BLaER1 treated with 17β-estradiol and CSF1 and Interleukin-3, amounts not matched to agents 10 nM and 100 nM (cell line): ENCODE measurements around the gene APOA4.

Source experiments
- H3K27ac ChIP-seq, 11 experiments: shearing (Covaris generic); formaldehyde crosslinking; 2 replicates each; pipeline ENCODE4 v1.8.1; 2022
- H3K27me3 ChIP-seq, 11 experiments: shearing (Covaris generic); formaldehyde crosslinking; 2 replicates each; pipeline ENCODE4 v1.8.1; 2022
- H3K36me3 ChIP-seq, 11 experiments: shearing (Covaris generic); formaldehyde crosslinking; 2 replicates each; pipeline ENCODE4 v1.8.1; 2022
- H3K4me1 ChIP-seq, 10 experiments: shearing (Covaris generic); formaldehyde crosslinking; 2 replicates each; pipeline ENCODE4 v1.8.1; 2022
- H3K4me2 ChIP-seq, 11 experiments: shearing (Covaris generic); formaldehyde crosslinking; 2 replicates each; pipeline ENCODE4 v1.8.1; 2022
- H3K4me3 ChIP-seq, 10 experiments: shearing (Covaris generic); formaldehyde crosslinking; 2 replicates each; pipeline ENCODE4 v1.8.1; 2022
- H3K9ac ChIP-seq, 11 experiments: shearing (Covaris generic); formaldehyde crosslinking; 2 replicates each; pipeline ENCODE4 v1.8.1; 2022
- H3K9me3 ChIP-seq, 11 experiments: shearing (Covaris generic); formaldehyde crosslinking; replicated peaks in 1 of 11; 2 replicates each; pipeline ENCODE4 v1.8.1; 2022
- H4K20me1 ChIP-seq, 11 experiments: shearing (Covaris generic); formaldehyde crosslinking; 2 replicates each; pipeline ENCODE4 v1.8.1; 2022
- Cebpa-rat ChIP-seq, 11 experiments: shearing (Covaris generic); IDR thresholded peaks; 2 replicates each; pipeline ENCODE4 v1.8.1; 2022

Gene APOA4

DNA sequence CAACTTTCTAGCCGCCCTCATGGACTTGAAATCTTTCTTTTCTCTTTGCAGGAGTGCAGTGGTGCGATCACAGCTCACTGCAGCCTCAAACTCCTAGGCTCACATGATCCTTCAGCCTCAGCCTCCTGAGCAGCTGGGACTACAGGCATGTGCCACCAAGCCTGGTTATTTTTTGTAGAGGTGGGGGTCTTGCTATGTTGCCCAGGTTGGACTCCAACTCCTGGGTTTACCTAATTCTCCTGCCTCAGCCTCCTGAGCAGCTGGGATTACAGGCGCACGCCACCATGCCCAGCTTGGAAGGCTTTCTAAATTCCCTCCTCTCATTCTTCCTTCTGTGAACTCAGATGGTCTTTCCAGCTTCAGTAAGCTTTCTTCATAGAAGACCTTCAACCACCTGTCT lies 19.0 kb upstream of the APOA4 start:
- Histone ChIP-seq H4K20me1 (no peaks in the 10 kb centered on the region), H3K4me1 (peaks cover 0 to 12% (median 4%) of the 10 kb centered on the region in 10 experiments; a peak in 6 of 20 replicates), H3K4me2 (no peak overlapping the region), H3K9ac (no peak overlapping the region), H3K36me3 (peaks cover 34 to 47% (median 42%) of the 10 kb centered on the region in 11 experiments), H3K4me3 (no peak overlapping the region), H3K27me3 (no peaks in the 10 kb centered on the region), H3K9me3 (no peaks in the 10 kb centered on the region), H3K27ac (no peak overlapping the region)
- no peak for TF ChIP-seq Cebpa-rat (IDR thresholded peaks at IDR 0.05)

DNA sequence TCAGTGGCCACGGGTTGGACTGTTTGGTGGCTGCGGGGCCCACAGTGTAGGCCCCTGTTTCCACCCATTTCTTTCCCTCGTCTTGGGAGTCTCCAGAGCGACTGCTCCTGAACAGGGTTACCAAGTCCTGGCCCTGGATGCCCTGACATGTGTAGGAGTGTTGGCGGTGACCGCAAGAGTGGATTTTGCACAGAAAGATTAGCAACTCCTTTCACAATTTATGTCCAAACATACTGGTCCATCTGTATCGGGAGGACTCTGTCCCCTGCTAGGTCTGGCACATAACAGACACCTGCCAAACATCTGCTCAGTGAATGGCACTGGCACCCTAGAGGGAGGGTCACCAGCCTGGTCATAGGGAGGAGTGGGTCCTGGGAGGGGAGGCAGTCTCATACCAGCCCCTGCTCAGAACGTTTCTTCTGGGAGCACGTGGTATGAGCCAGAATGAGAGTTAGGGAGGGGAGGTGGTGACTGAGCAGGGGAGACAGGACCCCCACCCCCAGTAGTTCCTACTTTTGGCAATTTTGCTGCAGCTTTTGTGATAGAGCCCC lies 17.7 kb upstream of the APOA4 start:
- no peaks in the 10 kb centered on the region for H3K27me3 ChIP-seq
- H3K4me1 ChIP-seq: peaks cover 5 to 20% (median 9%) of the 10 kb centered on the region in 10 experiments; a peak in 18 of 20 replicates
- peaks cover 21 to 34% (median 29%) of the 10 kb centered on the region in 11 experiments for H3K36me3 ChIP-seq
- H3K27ac ChIP-seq: peak overlapping the region in 2 of 11 experiments; percentile 20 to 25; a peak in 2 of 22 replicates
- no peak overlapping the region for H3K9ac ChIP-seq
- 0 out of 22 replicates have a peak overlapping the region, but pooled peaks of 1 of the 11 experiments have one; percentile 7 for H3K4me2 ChIP-seq
- TF ChIP-seq Cebpa-rat (IDR thresholded peaks at IDR 0.05): no peak
- no peaks in the 10 kb centered on the region for H3K9me3 ChIP-seq
- H4K20me1 ChIP-seq: no peaks in the 10 kb centered on the region
- H3K4me3 ChIP-seq: no peak overlapping the region

DNA sequence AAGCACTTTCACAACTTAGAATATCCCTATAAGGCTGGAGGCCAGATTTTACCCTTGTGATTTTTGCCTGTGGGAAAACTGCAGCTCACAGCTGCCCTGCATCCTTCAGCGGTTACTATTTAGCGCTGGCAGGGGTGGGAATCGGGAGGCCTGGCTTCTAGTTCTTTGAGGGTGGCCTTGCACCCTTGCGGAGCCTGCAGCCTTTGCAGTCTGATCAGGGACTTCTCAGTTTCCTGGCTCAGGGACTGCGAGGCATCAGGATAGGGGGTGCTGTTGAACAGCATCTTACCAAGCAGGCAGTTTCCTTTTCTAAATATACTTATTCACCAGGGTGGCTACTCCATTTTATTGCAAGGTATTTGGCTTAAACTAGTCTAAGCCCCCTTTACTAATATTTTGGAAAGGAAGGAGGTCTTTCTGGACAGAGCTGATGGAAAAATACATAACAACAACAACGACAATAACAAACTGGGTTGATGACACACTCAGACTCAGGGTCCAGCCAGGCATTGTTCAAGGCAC lies 17.2 kb upstream of the APOA4 start:
- Histone ChIP-seq H3K36me3 (peaks cover 16 to 29% (median 24%) of the 10 kb centered on the region in 11 experiments), H3K4me1 (peaks cover 9 to 23% (median 13%) of the 10 kb centered on the region in 10 experiments), H4K20me1 (no peaks in the 10 kb centered on the region), H3K4me2 (no peak overlapping the region), H3K27ac (peak overlapping the region in 2 of 11 experiments; percentile 20 to 25; a peak in 1 of 22 replicates), H3K9me3 (no peaks in the 10 kb centered on the region), H3K27me3 (no peaks in the 10 kb centered on the region), H3K4me3 (no peak overlapping the region), H3K9ac (no peak overlapping the region)
- no peak for TF ChIP-seq Cebpa-rat (IDR thresholded peaks at IDR 0.05)

DNA sequence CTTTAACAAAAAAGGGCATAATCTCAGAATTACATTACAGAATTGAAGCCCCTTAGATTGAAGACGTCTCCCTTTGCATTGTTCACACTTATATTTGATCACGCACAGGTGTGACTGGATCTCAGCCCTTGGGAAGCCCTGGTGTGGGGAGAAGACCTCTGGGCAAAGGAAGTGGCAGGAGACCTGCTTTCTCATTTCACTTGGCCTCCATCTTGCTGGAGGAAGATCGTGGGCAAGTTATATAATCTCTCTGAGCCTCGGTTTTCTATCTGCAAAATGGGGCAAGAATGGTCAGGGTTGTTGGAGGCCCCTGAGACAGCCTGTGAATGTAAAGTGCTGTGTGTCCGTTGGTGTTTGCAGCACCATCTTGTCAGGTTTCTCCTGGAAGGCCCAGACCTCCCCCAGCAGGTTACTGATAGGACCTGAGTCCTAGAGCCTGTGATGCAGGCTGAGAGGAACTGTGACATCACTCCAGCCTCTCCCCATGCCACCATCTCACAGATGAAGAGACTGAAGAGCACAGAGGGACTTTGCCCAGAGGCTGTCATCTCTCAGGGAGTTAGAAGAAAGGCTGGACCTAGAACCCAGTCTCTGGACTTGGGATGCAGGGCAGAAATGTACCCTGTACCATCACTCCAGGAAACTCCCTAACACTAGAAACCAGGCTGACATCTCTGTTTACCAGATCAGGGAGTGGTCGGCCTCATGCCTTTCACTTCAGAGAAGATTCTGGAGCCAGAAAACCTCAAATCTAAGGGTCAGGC lies 15.4 kb upstream of the APOA4 start:
- H3K9me3 ChIP-seq: no peaks in the 10 kb centered on the region
- no peak for TF ChIP-seq Cebpa-rat (IDR thresholded peaks at IDR 0.05)
- H4K20me1 ChIP-seq: no peaks in the 10 kb centered on the region
- H3K4me2 ChIP-seq: no peak overlapping the region
- H3K4me1 ChIP-seq: peaks cover 19 to 35% (median 30%) of the 10 kb centered on the region in 10 experiments
- no peaks in the 10 kb centered on the region for H3K27me3 ChIP-seq
- H3K27ac ChIP-seq: no peak overlapping the region
- peaks cover 2 to 14% (median 8%) of the 10 kb centered on the region in 11 experiments for H3K36me3 ChIP-seq
- no peak overlapping the region for H3K4me3 ChIP-seq
- no peak overlapping the region for H3K9ac ChIP-seq

DNA sequence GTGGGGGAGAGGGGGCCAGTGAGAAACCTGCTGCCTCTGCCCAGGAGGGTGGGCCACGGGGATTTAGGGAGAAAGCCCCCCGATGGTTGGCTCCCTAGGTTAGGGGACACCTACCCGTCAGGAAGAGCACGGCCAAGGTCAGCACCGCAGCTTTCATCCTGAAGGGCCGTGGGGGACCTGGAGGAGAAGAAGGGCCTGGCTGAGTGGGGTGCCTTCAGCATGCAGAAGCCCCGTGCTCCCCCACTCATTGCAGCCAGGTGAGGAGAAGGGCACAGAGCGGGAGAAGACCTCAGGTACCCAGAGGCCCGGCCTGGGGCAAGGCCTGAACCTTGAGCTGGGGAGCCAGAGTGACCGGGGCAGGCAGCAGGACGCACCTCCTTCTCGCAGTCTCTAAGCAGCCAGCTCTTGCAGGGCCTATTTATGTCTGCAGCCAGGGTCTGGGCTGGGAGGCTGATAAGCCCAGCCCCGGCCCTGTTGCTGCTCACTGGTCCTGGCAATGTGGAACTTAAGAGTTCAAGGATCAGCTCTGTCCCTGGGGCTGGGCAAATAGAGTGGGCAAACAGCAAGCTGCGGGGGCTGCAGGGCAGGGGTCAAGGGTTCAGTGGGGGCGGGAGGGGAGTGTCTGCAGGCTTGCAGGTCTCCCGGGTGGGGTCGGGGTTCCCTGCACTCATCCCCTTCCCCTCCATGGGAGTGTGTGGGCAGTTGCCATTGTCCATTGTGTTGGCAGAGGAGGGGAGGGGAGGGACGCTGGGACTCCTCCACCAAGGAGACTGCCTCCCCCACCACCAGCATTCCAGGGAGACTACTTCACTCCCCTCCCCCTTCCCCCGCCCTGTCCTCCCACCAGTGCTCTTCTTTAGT lies 14.4 kb upstream of the APOA4 start, which contains the start of gene APOA1:
TSS of gene APOA1 (minus strand) at position 392 of the 861 bp plus-strand sequence. CDS start at position 157, 235 bp downstream.
- Histone ChIP-seq H3K4me2 (peak within 1 kb of the TSS in 9 of 11 experiments; percentile 84 to 99 (median 94); a peak in 14 of 22 replicates), H3K27ac (peak within 1 kb of the TSS in 2 of 11 experiments; percentile 17 to 83; a peak in 1 of 22 replicates), H3K4me3 (no peak within 1 kb of the TSS), H3K9ac (peak within 1 kb of the TSS in 6 of 11 experiments; percentile 79 to 84 (median 82); a peak in 3 of 22 replicates), H3K4me1 (peaks cover 19 to 38% (median 31%) of the 10 kb centered on the region in 10 experiments), H3K27me3 (no peaks in the 10 kb centered on the region), H4K20me1 (no peaks in the 10 kb centered on the region), H3K9me3 (no peaks in the 10 kb centered on the region), H3K36me3 (peaks cover 0 to 3% (median 0%) of the 10 kb centered on the region in 11 experiments; a peak in 3 of 22 replicates)
- no peak for TF ChIP-seq Cebpa-rat (IDR thresholded peaks at IDR 0.05)

DNA sequence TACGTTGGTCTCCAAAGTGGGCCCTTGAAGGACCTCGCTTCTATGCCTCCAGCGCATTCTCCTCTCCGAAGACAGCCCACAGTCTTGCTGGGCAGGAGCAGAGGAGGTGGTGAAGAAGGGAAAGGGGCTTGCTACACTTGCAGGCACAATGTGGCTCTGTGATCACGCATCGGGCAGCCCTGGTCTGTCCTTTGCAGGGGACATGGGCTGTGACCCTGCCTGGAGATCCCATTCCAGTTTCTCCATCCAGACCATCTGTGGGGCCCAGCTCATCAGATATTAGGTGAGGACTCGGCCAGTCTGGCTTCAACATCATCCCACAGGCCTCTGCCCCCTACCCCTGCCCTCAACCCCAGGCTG lies 13.5 kb upstream of the APOA4 start:
- H3K4me3 ChIP-seq: no peak overlapping the region
- no peaks in the 10 kb centered on the region for H3K36me3 ChIP-seq
- TF ChIP-seq Cebpa-rat (IDR thresholded peaks at IDR 0.05): no peak
- H3K4me2 ChIP-seq: peak overlapping the region in 8 of 11 experiments; percentile 84 to 98 (median 94); a peak in 12 of 22 replicates
- H3K4me1 ChIP-seq: peaks cover 19 to 38% (median 31%) of the 10 kb centered on the region in 10 experiments
- H3K27ac ChIP-seq: peak overlapping the region in 2 of 11 experiments; percentile 17 to 83; a peak in 1 of 22 replicates
- H3K9me3 ChIP-seq: no peaks in the 10 kb centered on the region
- no peaks in the 10 kb centered on the region for H3K27me3 ChIP-seq
- peak overlapping the region in 6 of 11 experiments; percentile 79 to 84 (median 82); a peak in 3 of 22 replicates for H3K9ac ChIP-seq
- H4K20me1 ChIP-seq: no peaks in the 10 kb centered on the region

DNA sequence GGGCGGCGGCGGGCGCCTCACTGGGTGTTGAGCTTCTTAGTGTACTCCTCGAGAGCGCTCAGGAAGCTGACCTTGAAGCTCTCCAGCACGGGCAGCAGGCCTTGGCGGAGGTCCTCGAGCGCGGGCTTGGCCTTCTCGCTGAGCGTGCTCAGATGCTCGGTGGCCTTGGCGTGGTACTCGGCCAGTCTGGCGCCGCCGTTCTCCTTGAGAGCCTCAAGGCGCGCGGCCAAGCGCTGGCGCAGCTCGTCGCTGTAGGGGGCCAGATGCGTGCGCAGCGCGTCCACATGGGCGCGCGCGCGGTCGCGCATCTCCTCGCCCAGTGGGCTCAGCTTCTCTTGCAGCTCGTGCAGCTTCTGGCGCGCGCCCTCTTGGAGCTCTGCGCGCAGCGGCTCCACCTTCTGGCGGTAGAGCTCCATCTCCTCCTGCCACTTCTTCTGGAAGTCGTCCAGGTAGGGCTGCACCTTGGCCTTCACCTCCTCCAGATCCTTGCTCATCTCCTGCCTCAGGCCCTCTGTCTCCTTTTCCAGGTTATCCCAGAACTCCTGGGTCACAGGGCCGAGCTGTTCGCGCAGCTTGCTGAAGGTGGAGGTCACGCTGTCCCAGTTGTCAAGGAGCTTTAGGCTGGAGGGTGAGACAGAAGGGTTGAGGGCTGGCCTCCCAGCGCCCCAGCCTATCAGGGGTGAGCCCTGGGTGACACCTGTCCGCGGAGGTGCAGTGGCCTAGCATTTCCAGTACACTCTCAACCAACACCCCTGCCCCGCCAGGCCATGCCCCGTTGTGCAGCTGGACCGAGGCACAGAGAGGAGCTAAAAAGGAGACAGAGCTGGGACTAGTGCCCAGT lies 12.9 kb upstream of the APOA4 start:
- Histone ChIP-seq H3K9me3 (no peaks in the 10 kb centered on the region), H3K36me3 (no peaks in the 10 kb centered on the region), H3K4me2 (peak overlapping the region; percentile 84 to 99 (median 93)), H3K4me3 (peak overlapping the region; percentile 37 to 70 (median 58)), H3K27me3 (no peaks in the 10 kb centered on the region), H4K20me1 (no peaks in the 10 kb centered on the region), H3K27ac (peak overlapping the region in 10 of 11 experiments; percentile 44 to 92 (median 84); a peak in 21 of 22 replicates), H3K9ac (peak overlapping the region; percentile 20 to 84 (median 82); a peak in 21 of 22 replicates), H3K4me1 (peaks cover 19 to 38% (median 31%) of the 10 kb centered on the region in 10 experiments)
- no peak for TF ChIP-seq Cebpa-rat (IDR thresholded peaks at IDR 0.05)
